PC-3 (cell line): ENCODE data around the gene DNAJC8. TPM values are rescaled to one million over a fixed set of nuclear protein-coding genes. Genes with fewer than 3 reads are reported as not detected.

Experiments
- ATAC-seq: fragments of 200-7000 bp; cut with Tn5 transposase; 2 replicates; pipeline ENCODE4 v1.9.1; 2020; ENCODE audit warnings: mild to moderate bottlenecking, moderate library complexity
- BruUV-seq: library from RNA; stranded (reverse); fragments of 400-500 nt; replicated peaks from 2 replicates; lab custom pipeline; 2021; lab: Mats Ljungman, UMichigan
- CTCF ChIA-PET: fragments of 300-600 bp; sonication (Branson Sonifier 250); formaldehyde crosslinking; loops from one replicate; lab custom pipeline; 2022; ENCODE audit warnings: antibody characterized with exemption; lab: Charles Lee
- POLR2A ChIA-PET: fragments of 300-600 bp; sonication (Branson Sonifier 250); formaldehyde crosslinking; loops from one replicate; lab custom pipeline; 2022; ENCODE audit warnings: antibody characterized with exemption; ENCODE audit not compliant: unreplicated experiment; lab: Charles Lee
- DNase-seq: peaks from one replicate; pipeline ENCODE4 v3.0.0-alpha.2; 2015
- H2AFZ ChIP-seq: fragments of 300-600 bp; sonication (generic); 2 replicates; pipeline ENCODE4 v1.6.0; 2016; ENCODE audit warnings: antibody characterized with exemption, low read length
- H3F3A ChIP-seq: fragments of 300-600 bp; sonication (generic); one replicate; pipeline ENCODE4 v1.6.0; 2017; ENCODE audit warnings: antibody characterized with exemption, low read length, control low read depth, mild to moderate bottlenecking; ENCODE audit not compliant: unreplicated experiment
- H3K27ac ChIP-seq: fragments of 300-600 bp; sonication (generic); 2 replicates; pipeline ENCODE4 v1.5.1; 2016; ENCODE audit warnings: mild to moderate bottlenecking, low read length
- H3K27me3 ChIP-seq: fragments of 300-600 bp; sonication (generic); 2 replicates; pipeline ENCODE4 v1.6.1; 2016; ENCODE audit warnings: low read length, mixed read lengths
- H3K36me3 ChIP-seq: fragments of 300-600 bp; sonication (generic); 2 replicates; pipeline ENCODE4 v1.6.1; 2016; ENCODE audit warnings: low read depth, mixed run types, low read length, mixed read lengths
- H3K4me1 ChIP-seq: fragments of 300-600 bp; sonication (generic); 2 replicates; pipeline ENCODE4 v1.5.1; 2016; ENCODE audit warnings: low read length; ENCODE audit not compliant: insufficient read depth
- H3K4me2 ChIP-seq: fragments of 300-600 bp; sonication (generic); 2 replicates; pipeline ENCODE4 v1.6.0; 2016; ENCODE audit warnings: low read length
- H3K4me3 ChIP-seq: fragments of 300-600 bp; sonication (generic); 2 replicates; pipeline ENCODE4 v1.5.1; 2016; ENCODE audit warnings: mild to moderate bottlenecking, low read length, mixed read lengths
- H3K79me2 ChIP-seq: fragments of 300-600 bp; sonication (generic); 2 replicates; pipeline ENCODE4 v1.6.1; 2017; ENCODE audit warnings: low read length, mixed read lengths
- H3K9ac ChIP-seq: fragments of 300-600 bp; sonication (generic); 2 replicates; pipeline ENCODE4 v1.6.0; 2016; ENCODE audit warnings: mild to moderate bottlenecking, low read length
- H3K9me2 ChIP-seq: fragments of 300-600 bp; sonication (generic); replicated peaks from 2 replicates; pipeline ENCODE4 v1.6.1; 2016; ENCODE audit warnings: mixed run types, low read length, mixed read lengths
- H3K9me3 ChIP-seq: fragments of 300-600 bp; sonication (generic); 2 replicates; pipeline ENCODE4 v1.6.1; 2016; ENCODE audit warnings: low read length, mixed read lengths
- H4K20me1 ChIP-seq: fragments of 300-600 bp; sonication (generic); 2 replicates; pipeline ENCODE4 v1.6.1; 2016; ENCODE audit warnings: low read length, mixed read lengths
- CTCF ChIP-seq: fragments of 300-600 bp; sonication (generic); conservative IDR thresholded peaks from 2 replicates; pipeline ENCODE4 v1.5.1; 2017; ENCODE audit warnings: antibody characterized with exemption, low read depth, mild to moderate bottlenecking, low read length
- EZH2 ChIP-seq: fragments of 300-600 bp; sonication (generic); IDR thresholded peaks from one replicate; pipeline ENCODE4 v1.6.1; 2017; ENCODE audit warnings: antibody characterized with exemption, mild to moderate bottlenecking, low read length; ENCODE audit not compliant: unreplicated experiment
- EZH2phosphoT487 ChIP-seq: fragments of 300-600 bp; sonication (generic); IDR thresholded peaks from 2 replicates; pipeline ENCODE4 v1.6.1; 2018; ENCODE audit warnings: mild to moderate bottlenecking, antibody characterized with exemption, low read length, borderline replicate concordance
- intact Hi-C: fragments of 100-400 bp; cut with micrococcal nuclease; formaldehyde crosslinking; loops from 2 replicates; pipeline ENCODE4 v1.9.0; 2023
- total RNA-seq: library from RNA; depleted of rRNA; stranded (reverse); fragments of >200 nt; gene quantifications from 2 replicates; pipeline ENCODE4 v1.2.3, GENCODE V29; 2014

The DNAJC8 gene
- total RNA-seq, 1 experiment from 2014 or later = 63.6 TPM

GRCh38 chr1:28209700-28210099 is 23.1 kb downstream of the DNAJC8 start:
- H3K9me2 ChIP-seq = no peaks in the 10 kb centered on the region
- H3K36me3 ChIP-seq = peaks cover 32% of the 10 kb centered on the region
- H2AFZ ChIP-seq = no peak overlapping the region
- H3K27me3 ChIP-seq = no peaks in the 10 kb centered on the region
- no TSS peak for BruUV-seq
- H3F3A ChIP-seq = peaks cover 8% of the 10 kb centered on the region
- intact Hi-C loops = loop anchor here (1.0 to 10.0 kb wide), 3 partner anchors 118 to 355 kb away; no protein-coding TSS in a partner anchor
- TF ChIP-seq EZH2phosphoT487 = no peak
- no peak for TF ChIP-seq CTCF
- TF ChIP-seq EZH2 = no peak
- no peak overlapping the region for H3K4me2 ChIP-seq
- H3K27ac ChIP-seq = no peak overlapping the region
- no peaks in the 10 kb centered on the region for H4K20me1 ChIP-seq
- ATAC-seq (no peak), DNase-seq (no peak)
- H3K4me1 ChIP-seq = no peaks in the 10 kb centered on the region
- H3K9me3 ChIP-seq = no peaks in the 10 kb centered on the region
- ChIA-PET POLR2A (interaction anchor here (0.6 kb wide), 1 partner anchor 98 kb away, joined by 3 read pairs; no protein-coding TSS in a partner anchor), CTCF (interaction anchor here (0.6 to 2.0 kb wide), 3 partner anchors 105 to 158 kb away, joined by 3 to 18 read pairs (median 5); no protein-coding TSS in a partner anchor)
- no peak overlapping the region for H3K9ac ChIP-seq
- H3K79me2 ChIP-seq = no peaks in the 10 kb centered on the region
- no peak overlapping the region for H3K4me3 ChIP-seq

GRCh38 chr1:28208818-28209441 is 23.9 kb downstream of the DNAJC8 start:
- Histone ChIP-seq H3K36me3 (peaks cover 38% of the 10 kb centered on the region), H3K9ac (no peak overlapping the region)
- BruUV-seq = TSS peak; percentile 18

More at GRCh38 chr1:28208818-28209441, 23.9 kb downstream of the DNAJC8 start:
- Histone ChIP-seq H3K79me2 (no peaks in the 10 kb centered on the region), H3K4me1 (no peaks in the 10 kb centered on the region), H3K9me2 (no peaks in the 10 kb centered on the region), H3F3A (peaks cover 8% of the 10 kb centered on the region), H2AFZ (no peak overlapping the region), H3K27ac (no peak overlapping the region), H3K27me3 (no peaks in the 10 kb centered on the region), H3K9me3 (no peaks in the 10 kb centered on the region), H4K20me1 (no peaks in the 10 kb centered on the region), H3K4me3 (no peak overlapping the region), H3K4me2 (no peak overlapping the region)
- DNase-seq (peak; percentile 80), ATAC-seq (peak; percentile 88)
- CTCF ChIA-PET = interaction anchor here (0.5 to 2.0 kb wide), 5 partner anchors 31 to 159 kb away, joined by 3 to 18 read pairs (median 5); partner anchors contain the start of gene EYA3
- intact Hi-C loops = loop anchor here (1.0 to 10.0 kb wide), 3 partner anchors 118 to 354 kb away; no protein-coding TSS in a partner anchor
- no peak for TF ChIP-seq EZH2
- TF ChIP-seq CTCF = peak; percentile 91
- POLR2A ChIA-PET = interaction anchor here (0.6 kb wide), 1 partner anchor 97 kb away, joined by 3 read pairs; no protein-coding TSS in a partner anchor
